Measurements from ENCODE around the gene ANAPC1. TPM values are rescaled to one million over a fixed set of nuclear protein-coding genes. Genes with fewer than 3 reads are reported as not detected.

Gene ANAPC1
- total RNA-seq, 3 donors from 2014 or later (not counting 1 experiment from before 2014, with no cell fraction given) = 38.7 to 50.8 (median 50.4) TPM

Other genes starting within 250 kb of the ANAPC1 start
- gene MERTK, start 14.4 kb upstream of the ANAPC1 start, total RNA-seq = 1 to 10 TPM in 1 of 3 donors, under 1 TPM in 2; 0.38 to 1.2 (median 0.45) TPM
- 10 to 100 TPM in 2 of 3 donors, 1 to 10 TPM in 1; 9.6 to 15.7 (median 13.6) TPM for gene TMEM87B, start 171.1 kb upstream of the ANAPC1 start, total RNA-seq

Measured in natural killer cell (primary cell).